HEK293 (cell line): ENCODE data around the gene ROBO1.
"Not testable (repeated sequence)": the region's sequence is repeated elsewhere in the genome, so short reads cannot be mapped to it uniquely, and the experiment has no call there.

ENCODE experiments used
- CTCF ChIA-PET: fragments of 350-600 bp; formaldehyde crosslinking; extraction: SDS; loops from one replicate; lab custom pipeline; 2021; ENCODE audit warnings: antibody characterized with exemption; lab: Yijun Ruan, JAX
- POLR2A ChIA-PET: fragments of 300-600 bp; formaldehyde crosslinking; extraction: SDS; loops from one replicate; lab custom pipeline; 2020; ENCODE audit warnings: antibody characterized with exemption, inconsistent platforms; lab: Yijun Ruan, JAX
- H3K27ac ChIP-seq: fragments of 200-500 bp; sonication (Bioruptor generic); 2 replicates; pipeline ENCODE4 v1.5.1; 2014; ENCODE audit warnings: low read depth, low read length, control low read depth, inconsistent platforms; ENCODE audit errors: extremely low read depth
- H3K36me3 ChIP-seq, 2 experiments: fragments of 200-500 bp in 1 of 2; sonication (Bioruptor generic) in 1 of 2; 1 replicate in 1 of 2; 2 replicates in 1 of 2; pipeline ENCODE4 v1.5.1; 2014 to 2017; ENCODE audit warnings: inconsistent platforms in 2 of 2, low read length in 2 of 2; ENCODE audit not compliant: control insufficient read depth in 2 of 2, insufficient read depth in 1 of 2
- H3K4me1 ChIP-seq: fragments of 200-500 bp; sonication (Bioruptor generic); 2 replicates; pipeline ENCODE4 v1.5.1; 2014; ENCODE audit warnings: mild to moderate bottlenecking, low read length, inconsistent platforms; ENCODE audit not compliant: control insufficient read depth, insufficient read depth
- H3K4me3 ChIP-seq: 2 replicates; pipeline ENCODE4 v1.5.1; 2011; ENCODE audit warnings: low read depth, mild to moderate bottlenecking, control low read depth, low read length, moderate library complexity
- H3K9me3 ChIP-seq: fragments of 200-500 bp; sonication (Bioruptor generic); 2 replicates; pipeline ENCODE4 v1.5.1; 2014; ENCODE audit warnings: low read depth, low read length, inconsistent platforms; ENCODE audit not compliant: control insufficient read depth, insufficient read depth
- ELK4 ChIP-seq: IDR thresholded peaks from 2 replicates; pipeline ENCODE4 v1.6.1; 2011; ENCODE audit warnings: mild to moderate bottlenecking, low read depth, low read length, borderline replicate concordance
- GLIS2 ChIP-seq: fragments of 450-650 bp; formaldehyde crosslinking; IDR thresholded peaks from 2 replicates; pipeline ENCODE4 v1.5.1; 2016; ENCODE audit warnings: missing biosample characterization, missing genetic modification characterization
- OSR2 ChIP-seq: fragments of 450-650 bp; formaldehyde crosslinking; IDR thresholded peaks from 2 replicates; pipeline ENCODE4 v1.5.1; 2016; ENCODE audit warnings: missing biosample characterization, missing genetic modification characterization
- SP3 ChIP-seq: fragments of 450-650 bp; formaldehyde crosslinking; IDR thresholded peaks from 2 replicates; pipeline ENCODE4 v1.5.1; 2016; ENCODE audit warnings: missing biosample characterization, missing genetic modification characterization
- YY2 ChIP-seq: fragments of 450-650 bp; formaldehyde crosslinking; IDR thresholded peaks from 2 replicates; pipeline ENCODE4 v1.5.1; 2016; ENCODE audit warnings: missing biosample characterization, missing genetic modification characterization
- ZEB2 ChIP-seq: fragments of 450-650 bp; formaldehyde crosslinking; IDR thresholded peaks from 2 replicates; pipeline ENCODE4 v1.5.1; 2016; ENCODE audit warnings: missing biosample characterization, missing genetic modification characterization
- ZFP3 ChIP-seq: fragments of 450-650 bp; formaldehyde crosslinking; IDR thresholded peaks from 2 replicates; pipeline ENCODE4 v1.5.1; 2016; ENCODE audit warnings: low read depth, missing biosample characterization, missing genetic modification characterization
- ZFP37 ChIP-seq: fragments of 450-650 bp; formaldehyde crosslinking; IDR thresholded peaks from 2 replicates; pipeline ENCODE4 v1.5.1; 2016; ENCODE audit warnings: missing biosample characterization, missing genetic modification characterization
- ZFP41 ChIP-seq: fragments of 450-650 bp; formaldehyde crosslinking; IDR thresholded peaks from 2 replicates; pipeline ENCODE4 v1.5.1; 2016; ENCODE audit warnings: missing biosample characterization, missing genetic modification characterization, borderline replicate concordance
- ZFP69B ChIP-seq: fragments of 450-650 bp; formaldehyde crosslinking; IDR thresholded peaks from 2 replicates; pipeline ENCODE4 v1.5.1; 2016; ENCODE audit warnings: missing biosample characterization, missing genetic modification characterization
- ZNF112 ChIP-seq: fragments of 450-650 bp; formaldehyde crosslinking; IDR thresholded peaks from 2 replicates; pipeline ENCODE4 v1.5.0; 2017; ENCODE audit warnings: missing biosample characterization, missing genetic modification characterization
- ZNF121 ChIP-seq: fragments of 450-650 bp; formaldehyde crosslinking; IDR thresholded peaks from 2 replicates; pipeline ENCODE4 v1.5.1; 2016; ENCODE audit warnings: missing biosample characterization, missing genetic modification characterization
- ZNF132 ChIP-seq: fragments of 450-650 bp; formaldehyde crosslinking; IDR thresholded peaks from 2 replicates; pipeline ENCODE4 v1.5.1; 2017; ENCODE audit warnings: missing biosample characterization, missing genetic modification characterization, borderline replicate concordance
- ZNF155 ChIP-seq: fragments of 450-650 bp; formaldehyde crosslinking; IDR thresholded peaks from 2 replicates; pipeline ENCODE4 v1.5.1; 2016; ENCODE audit warnings: missing biosample characterization, missing genetic modification characterization
- ZNF157 ChIP-seq: fragments of 450-650 bp; formaldehyde crosslinking; IDR thresholded peaks from 2 replicates; pipeline ENCODE4 v1.5.1; 2016; ENCODE audit warnings: missing biosample characterization, missing genetic modification characterization
- ZNF184 ChIP-seq: fragments of 450-650 bp; IDR thresholded peaks from 2 replicates; pipeline ENCODE4 v1.5.1; 2018; ENCODE audit warnings: missing biosample characterization, mild to moderate bottlenecking, missing genetic modification characterization
- ZNF202 ChIP-seq: fragments of 450-650 bp; formaldehyde crosslinking; IDR thresholded peaks from 2 replicates; pipeline ENCODE4 v1.5.1; 2016; ENCODE audit warnings: missing biosample characterization, missing genetic modification characterization, borderline replicate concordance
- ZNF324 ChIP-seq: fragments of 450-650 bp; formaldehyde crosslinking; IDR thresholded peaks from 2 replicates; pipeline ENCODE4 v1.5.1; 2016; ENCODE audit warnings: missing biosample characterization, missing genetic modification characterization
- ZNF426 ChIP-seq: fragments of 450-650 bp; formaldehyde crosslinking; IDR thresholded peaks from 2 replicates; pipeline ENCODE4 v1.5.1; 2017; ENCODE audit warnings: missing biosample characterization, missing genetic modification characterization, mild to moderate bottlenecking, inconsistent platforms, moderate library complexity
- ZNF521 ChIP-seq: fragments of 450-650 bp; formaldehyde crosslinking; IDR thresholded peaks from 2 replicates; pipeline ENCODE4 v1.5.1; 2017; ENCODE audit warnings: missing biosample characterization, mild to moderate bottlenecking, missing genetic modification characterization
- ZNF645 ChIP-seq: fragments of 450-650 bp; formaldehyde crosslinking; IDR thresholded peaks from 2 replicates; pipeline ENCODE4; 2016; ENCODE audit warnings: missing biosample characterization, missing genetic modification characterization
- ZNF792 ChIP-seq: fragments of 450-650 bp; formaldehyde crosslinking; IDR thresholded peaks from 2 replicates; pipeline ENCODE4 v1.5.1; 2016; ENCODE audit warnings: missing biosample characterization, missing genetic modification characterization
- ZSCAN30 ChIP-seq: fragments of 450-650 bp; IDR thresholded peaks from 2 replicates; pipeline ENCODE4 v1.5.1; 2018; ENCODE audit warnings: missing biosample characterization, mild to moderate bottlenecking, missing genetic modification characterization, moderate library complexity

ROBO1 gene

GRCh38 chr3:79310016-79310415 lies 457.8 kb downstream of the ROBO1 start (continued):
- TF ChIP-seq ZNF645 (tag by site-specific recombination) = no peak
- no peak for TF ChIP-seq ZNF132 (tag by site-specific recombination)
- TF ChIP-seq ZNF184 = no peak

- H3K4me3 ChIP-seq = no peak overlapping the region
- no peaks in the 10 kb centered on the region for H3K4me1 ChIP-seq
- no peaks in the 10 kb centered on the region for H3K9me3 ChIP-seq
- ChIA-PET POLR2A (no interaction called here), CTCF (interaction anchor here (0.8 kb wide), 1 partner anchor 56 kb away, joined by 3 read pairs; no protein-coding TSS in a partner anchor)
- H3K27ac ChIP-seq = no peak overlapping the region
- no peaks in the 10 kb centered on the region for H3K36me3 ChIP-seq
- TF ChIP-seq ZNF324 (tag by site-specific recombination) (no peak), ELK4 (no peak), ZFP3 (tag by site-specific recombination) (no peak), ZFP37 (no peak), ZFP41 (tag by site-specific recombination) (no peak), ZNF121 (no peak), ZNF426 (tag by site-specific recombination) (no peak), ZNF792 (tag by site-specific recombination) (no peak), ZNF112 (tag by site-specific recombination) (no peak), YY2 (tag by site-specific recombination) (no peak), ZSCAN30 (tag by site-specific recombination) (no peak), ZEB2 (tag by site-specific recombination) (no peak), ZFP69B (tag by site-specific recombination) (no peak), ZNF155 (tag by site-specific recombination) (no peak), OSR2 (tag by site-specific recombination) (no peak), SP3 (tag by site-specific recombination) (no peak), ZNF521 (tag by site-specific recombination) (no peak), GLIS2 (no peak), ZNF157 (tag by site-specific recombination) (no peak)
- TF ChIP-seq, all 188 proteins: peak for 0
Measured at GRCh38 chr3:79306934-79307570, 460.7 kb downstream of the ROBO1 start.

GRCh38 chr3:79299949-79300635 lies 467.7 kb downstream of the ROBO1 start:
- H3K27ac ChIP-seq, CTCF ChIA-PET, POLR2A ChIA-PET, H3K36me3 ChIP-seq: not testable (repeated sequence)
- TF ChIP-seq ZNF202 (tag by site-specific recombination) = 0 out of 2 replicates have a peak, but pooled peaks have one; percentile 45
- TF ChIP-seq, all 188 proteins: peak for 1; not testable (repeated sequence) for 187
- not testable (repeated sequence) for H3K9me3 ChIP-seq, H3K4me1 ChIP-seq, H3K4me3 ChIP-seq
